ENCODE results near the gene PGC. TPM values are rescaled to one million over a fixed set of nuclear protein-coding genes. Genes with fewer than 3 reads are reported as not detected.

PGC gene
- polyA plus RNA-seq, 4 donors, result 0.03 to 51.3 (median 13.0) TPM

DNA sequence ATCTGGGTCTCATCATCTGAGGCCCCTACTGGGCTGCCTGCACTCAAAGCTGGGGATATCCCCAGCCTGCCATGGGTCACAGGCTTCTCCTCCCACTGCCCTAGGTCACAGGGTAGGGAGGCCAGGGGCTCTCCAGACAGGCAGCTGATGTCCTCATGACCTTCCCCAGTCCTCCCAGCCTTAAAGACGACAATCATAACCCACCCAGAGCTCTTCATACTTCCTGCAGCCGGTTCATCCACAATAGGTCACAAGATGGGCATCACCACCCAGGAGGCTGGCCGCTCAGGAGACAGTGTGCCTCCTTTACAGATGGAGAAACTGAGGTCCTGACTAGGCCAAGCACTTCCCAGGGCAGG lies 27.0 kb downstream of the PGC start:
- Histone ChIP-seq H3K36me3 (ENCODE audit: control insufficient read depth in 3 of 3, insufficient read depth in 2 of 3, low read depth in 1 of 3, low read length in 3 of 3) (peaks cover 0 to 75% (median 0%) of the 10 kb centered on the region in 3 donors), H3K27ac (ENCODE audit: low read depth in 1 of 3, low read length in 2 of 3) (peak overlapping the region in 1 of 3 donors; percentile 69), H3K9me3 (ENCODE audit: control insufficient read depth in 2 of 2, insufficient read depth in 1 of 2, low read depth in 1 of 2, low read length in 1 of 2) (no peaks in the 10 kb centered on the region), H3K4me1 (ENCODE audit: control insufficient read depth in 3 of 3, insufficient read depth in 2 of 3, low read depth in 1 of 3, low read length in 2 of 3) (peaks cover 0 to 84% (median 6%) of the 10 kb centered on the region in 3 donors), H3K27me3 (ENCODE audit: control insufficient read depth in 3 of 3, insufficient read depth in 3 of 3, low read length in 3 of 3) (no peaks in the 10 kb centered on the region), H3K4me3 (ENCODE audit: low read depth in 1 of 3, low read length in 3 of 3) (peak overlapping the region in 1 of 3 donors; percentile 3)
- FAIRE-seq (no peak), DNase-seq (no peak)
- WGBS, 3 donors, result 79 to 94% (median 88%) methylated on average over 3 of the region's 3 CpGs

DNA sequence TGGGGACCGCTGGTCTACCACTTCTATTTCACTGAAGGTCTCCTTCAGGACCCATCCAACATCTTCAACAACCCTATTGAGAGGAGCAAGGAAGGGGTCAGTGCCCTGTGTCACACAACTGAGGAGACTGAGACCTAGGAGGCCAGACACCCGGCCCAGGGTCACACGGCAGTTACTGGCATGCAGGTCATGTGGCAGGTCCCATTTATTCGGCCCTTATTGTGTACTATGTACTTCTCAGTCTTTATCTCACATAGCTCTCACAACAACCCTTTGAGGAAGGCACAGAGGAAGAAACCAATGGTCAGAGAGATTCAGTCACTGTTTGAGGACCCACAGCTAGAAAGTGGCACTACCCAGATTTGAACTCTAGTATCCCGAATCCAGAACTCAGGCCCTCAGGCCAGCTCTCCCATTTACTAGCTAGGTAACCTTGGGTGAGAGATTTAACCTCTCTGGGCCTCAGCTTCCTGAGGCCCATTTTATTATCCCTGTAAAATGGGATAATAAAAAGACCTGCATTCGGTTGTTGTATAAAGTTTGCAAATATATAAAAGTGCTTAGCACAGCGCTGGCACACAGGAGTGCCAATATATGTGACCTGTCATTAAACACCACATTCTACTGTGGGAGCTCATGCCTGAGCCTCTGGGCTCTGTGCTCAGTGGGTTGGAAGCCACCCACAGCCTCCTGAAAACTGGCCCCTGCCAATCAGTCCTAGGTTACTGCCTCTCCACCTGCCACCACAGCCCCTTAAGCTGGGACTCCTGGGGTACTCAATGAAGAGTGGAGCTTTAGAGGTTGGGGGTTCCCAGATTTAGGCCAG lies 27.5 kb downstream of the PGC start:
- Histone ChIP-seq H3K27me3 (ENCODE audit: control insufficient read depth in 3 of 3, insufficient read depth in 3 of 3, low read length in 3 of 3) (no peaks in the 10 kb centered on the region), H3K27ac (ENCODE audit: low read depth in 1 of 3, low read length in 2 of 3) (peak overlapping the region in 1 of 3 donors; percentile 69), H3K4me1 (ENCODE audit: control insufficient read depth in 3 of 3, insufficient read depth in 2 of 3, low read depth in 1 of 3, low read length in 2 of 3) (peaks cover 0 to 83% (median 0%) of the 10 kb centered on the region in 3 donors), H3K36me3 (ENCODE audit: control insufficient read depth in 3 of 3, insufficient read depth in 2 of 3, low read depth in 1 of 3, low read length in 3 of 3) (peaks cover 0 to 77% (median 0%) of the 10 kb centered on the region in 3 donors), H3K4me3 (ENCODE audit: low read depth in 1 of 3, low read length in 3 of 3) (peak overlapping the region in 1 of 3 donors; percentile 3), H3K9me3 (ENCODE audit: control insufficient read depth in 2 of 2, insufficient read depth in 1 of 2, low read depth in 1 of 2, low read length in 1 of 2) (no peaks in the 10 kb centered on the region)
- WGBS, 3 donors, result 73 to 89% (median 80%) methylated on average over 7 of the region's 7 CpGs
- DNase-seq (no peak), FAIRE-seq (no peak)

DNA sequence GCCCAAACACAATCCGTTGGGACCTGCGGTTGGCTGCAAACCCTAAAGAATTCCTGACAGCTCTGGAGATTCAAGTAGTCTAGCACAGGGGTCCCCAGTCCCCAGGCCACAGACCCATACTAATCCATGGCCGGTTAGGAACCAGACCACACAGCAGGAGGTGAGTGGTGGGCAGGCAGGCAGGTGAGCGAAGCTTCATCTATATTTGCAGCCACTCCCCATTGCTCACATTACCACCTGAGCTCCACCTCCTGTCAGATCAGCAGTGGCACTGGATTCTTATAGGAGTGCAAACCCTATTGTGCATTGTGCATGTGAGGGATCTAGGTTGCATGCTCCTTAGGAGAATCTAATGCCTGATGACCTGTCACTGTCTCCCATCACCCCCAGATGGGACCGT lies 28.4 kb downstream of the PGC start:
- Histone ChIP-seq H3K27me3 (ENCODE audit: control insufficient read depth in 3 of 3, insufficient read depth in 3 of 3, low read length in 3 of 3) (no peaks in the 10 kb centered on the region), H3K27ac (ENCODE audit: low read depth in 1 of 3, low read length in 2 of 3) (peak overlapping the region in 1 of 3 donors; percentile 26), H3K36me3 (ENCODE audit: control insufficient read depth in 3 of 3, insufficient read depth in 2 of 3, low read depth in 1 of 3, low read length in 3 of 3) (peaks cover 0 to 77% (median 0%) of the 10 kb centered on the region in 3 donors), H3K9me3 (ENCODE audit: control insufficient read depth in 2 of 2, insufficient read depth in 1 of 2, low read depth in 1 of 2, low read length in 1 of 2) (no peaks in the 10 kb centered on the region), H3K4me3 (ENCODE audit: low read depth in 1 of 3, low read length in 3 of 3) (no peak overlapping the region), H3K4me1 (ENCODE audit: control insufficient read depth in 3 of 3, insufficient read depth in 2 of 3, low read depth in 1 of 3, low read length in 2 of 3) (peaks cover 0 to 81% (median 0%) of the 10 kb centered on the region in 3 donors)
- WGBS, 3 donors, result 86 to 95% (median 90%) methylated on average over 5 of the region's 5 CpGs
- FAIRE-seq (no peak), DNase-seq (no peak)

DNA sequence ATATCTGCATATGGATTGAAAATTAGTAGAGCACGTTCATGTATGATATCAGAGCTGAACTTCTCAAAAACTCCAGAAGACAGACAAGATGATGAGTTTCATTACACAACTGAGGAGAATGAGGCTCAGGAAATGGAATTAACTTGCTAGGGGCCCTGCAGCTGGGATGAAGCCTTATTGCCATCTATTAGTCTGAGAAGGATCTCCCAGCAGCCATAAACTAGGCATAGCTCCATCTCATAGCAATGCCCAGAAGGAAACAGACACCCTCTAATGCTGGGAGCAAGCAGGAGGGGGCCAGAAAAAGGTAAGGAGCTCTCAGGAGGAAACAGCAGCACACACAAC lies 29.8 kb downstream of the PGC start:
- Histone ChIP-seq H3K9me3 (ENCODE audit: control insufficient read depth in 2 of 2, insufficient read depth in 1 of 2, low read depth in 1 of 2, low read length in 1 of 2) (no peaks in the 10 kb centered on the region), H3K27me3 (ENCODE audit: control insufficient read depth in 3 of 3, insufficient read depth in 3 of 3, low read length in 3 of 3) (no peaks in the 10 kb centered on the region), H3K36me3 (ENCODE audit: control insufficient read depth in 3 of 3, insufficient read depth in 2 of 3, low read depth in 1 of 3, low read length in 3 of 3) (peaks cover 0 to 79% (median 0%) of the 10 kb centered on the region in 3 donors), H3K4me3 (ENCODE audit: low read depth in 1 of 3, low read length in 3 of 3) (no peak overlapping the region), H3K27ac (ENCODE audit: low read depth in 1 of 3, low read length in 2 of 3) (no peak overlapping the region), H3K4me1 (ENCODE audit: control insufficient read depth in 3 of 3, insufficient read depth in 2 of 3, low read depth in 1 of 3, low read length in 2 of 3) (peaks cover 0 to 82% (median 0%) of the 10 kb centered on the region in 3 donors)
- WGBS, 3 donors, result 85 to 97% (median 92%) methylated on average over 1 of the region's 1 CpG
- FAIRE-seq, result no peak
- DNase-seq, result no peak

DNA sequence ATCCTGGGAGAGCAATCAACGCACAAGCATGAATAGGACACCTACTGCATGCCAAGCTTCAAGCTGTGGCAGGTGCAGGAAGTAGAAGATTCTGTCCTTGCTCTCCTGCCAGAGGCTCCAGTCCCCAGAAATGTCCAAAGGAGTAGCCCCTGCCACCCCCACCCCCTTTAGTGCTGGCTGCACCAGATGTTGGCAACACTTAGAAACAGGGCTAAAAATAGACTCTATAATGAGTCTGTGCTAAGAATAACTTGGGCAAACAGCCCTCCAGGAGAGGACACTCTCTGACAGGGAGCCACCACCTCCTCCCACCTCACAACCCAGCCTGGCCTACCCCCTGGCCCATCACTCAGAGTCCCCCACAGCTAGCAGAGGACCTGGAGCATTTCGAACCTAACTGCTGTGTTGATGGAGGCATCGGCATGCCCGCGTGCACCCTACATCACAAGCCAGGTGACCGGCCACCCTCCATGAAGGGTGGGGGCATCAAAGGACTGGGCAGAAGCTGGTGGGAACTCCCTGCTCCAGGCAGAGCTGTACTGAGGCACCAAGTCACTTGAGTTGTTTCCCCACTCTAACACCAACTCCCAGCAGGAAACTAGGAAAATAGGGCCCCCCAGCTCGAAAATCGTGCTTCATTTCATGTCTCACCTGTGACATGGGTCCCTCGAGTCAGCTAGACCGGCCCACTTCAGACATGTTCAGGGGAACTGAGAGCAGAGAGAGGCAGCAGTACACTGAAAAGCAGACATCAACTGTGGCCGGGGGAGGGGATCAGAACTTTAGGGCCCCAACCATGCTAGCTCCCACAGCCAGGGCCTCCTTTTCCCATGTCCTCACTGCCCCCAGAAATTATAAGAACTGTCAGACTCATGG lies 30.4 kb downstream of the PGC start:
- H3K27ac ChIP-seq (ENCODE audit: low read depth in 1 of 3, low read length in 2 of 3), result no peak overlapping the region
- H3K4me1 ChIP-seq (ENCODE audit: control insufficient read depth in 3 of 3, insufficient read depth in 2 of 3, low read depth in 1 of 3, low read length in 2 of 3), result peaks cover 0 to 84% (median 0%) of the 10 kb centered on the region in 3 donors
- FAIRE-seq (no peak), DNase-seq (no peak)
- H3K36me3 ChIP-seq (ENCODE audit: control insufficient read depth in 3 of 3, insufficient read depth in 2 of 3, low read depth in 1 of 3, low read length in 3 of 3), result peaks cover 0 to 79% (median 0%) of the 10 kb centered on the region in 3 donors
- H3K4me3 ChIP-seq (ENCODE audit: low read depth in 1 of 3, low read length in 3 of 3), result no peak overlapping the region
- no peaks in the 10 kb centered on the region for H3K27me3 ChIP-seq (ENCODE audit: control insufficient read depth in 3 of 3, insufficient read depth in 3 of 3, low read length in 3 of 3)
- 85 to 96% (median 91%) methylated on average over 11 of the region's 11 CpGs for WGBS, 3 donors
- H3K9me3 ChIP-seq (ENCODE audit: control insufficient read depth in 2 of 2, insufficient read depth in 1 of 2, low read depth in 1 of 2, low read length in 1 of 2), result no peaks in the 10 kb centered on the region

DNA sequence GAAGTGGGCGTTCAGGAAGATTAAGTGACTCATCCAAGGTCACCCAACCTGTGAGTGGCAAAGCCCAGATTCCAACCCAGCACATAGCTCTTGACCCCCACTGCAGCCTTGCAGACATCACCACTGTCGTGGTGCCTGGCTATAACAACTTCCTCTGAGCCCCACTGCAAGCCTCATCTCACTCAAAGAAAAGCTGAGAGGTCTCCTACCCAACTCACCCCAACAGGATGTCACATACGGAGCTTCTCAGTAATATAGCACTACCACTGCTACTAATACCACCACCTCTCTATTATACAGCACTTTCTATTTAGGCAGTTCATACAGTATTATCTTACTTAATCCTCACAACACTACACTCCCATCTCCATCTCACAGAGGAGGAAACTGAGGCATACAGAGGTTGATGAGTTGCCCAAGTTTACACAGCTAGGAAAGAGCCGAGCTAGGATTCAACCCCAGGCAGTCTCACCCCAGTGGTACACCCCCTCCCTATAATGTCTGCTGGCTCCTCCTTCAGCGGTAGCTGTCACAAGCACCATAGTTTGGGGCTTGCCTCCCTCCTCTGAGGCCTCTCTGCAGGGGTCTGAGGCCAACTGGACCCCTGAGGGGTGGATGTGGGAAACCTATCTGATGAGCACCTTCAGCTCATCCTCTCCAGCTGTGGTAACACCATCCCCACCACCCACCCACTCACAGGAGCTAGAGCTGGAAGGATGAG lies 31.2 kb downstream of the PGC start:
- Histone ChIP-seq H3K36me3 (ENCODE audit: control insufficient read depth in 3 of 3, insufficient read depth in 2 of 3, low read depth in 1 of 3, low read length in 3 of 3) (peaks cover 0 to 82% (median 0%) of the 10 kb centered on the region in 3 donors), H3K4me3 (ENCODE audit: low read depth in 1 of 3, low read length in 3 of 3) (no peak overlapping the region), H3K27me3 (ENCODE audit: control insufficient read depth in 3 of 3, insufficient read depth in 3 of 3, low read length in 3 of 3) (no peaks in the 10 kb centered on the region), H3K27ac (ENCODE audit: low read depth in 1 of 3, low read length in 2 of 3) (no peak overlapping the region), H3K4me1 (ENCODE audit: control insufficient read depth in 3 of 3, insufficient read depth in 2 of 3, low read depth in 1 of 3, low read length in 2 of 3) (peaks cover 0 to 82% (median 0%) of the 10 kb centered on the region in 3 donors), H3K9me3 (ENCODE audit: control insufficient read depth in 2 of 2, insufficient read depth in 1 of 2, low read depth in 1 of 2, low read length in 1 of 2) (no peaks in the 10 kb centered on the region)
- 71 to 81% (median 79%) methylated on average over 5 of the region's 5 CpGs for WGBS, 3 donors
- no peak for FAIRE-seq
- no peak for DNase-seq

DNA sequence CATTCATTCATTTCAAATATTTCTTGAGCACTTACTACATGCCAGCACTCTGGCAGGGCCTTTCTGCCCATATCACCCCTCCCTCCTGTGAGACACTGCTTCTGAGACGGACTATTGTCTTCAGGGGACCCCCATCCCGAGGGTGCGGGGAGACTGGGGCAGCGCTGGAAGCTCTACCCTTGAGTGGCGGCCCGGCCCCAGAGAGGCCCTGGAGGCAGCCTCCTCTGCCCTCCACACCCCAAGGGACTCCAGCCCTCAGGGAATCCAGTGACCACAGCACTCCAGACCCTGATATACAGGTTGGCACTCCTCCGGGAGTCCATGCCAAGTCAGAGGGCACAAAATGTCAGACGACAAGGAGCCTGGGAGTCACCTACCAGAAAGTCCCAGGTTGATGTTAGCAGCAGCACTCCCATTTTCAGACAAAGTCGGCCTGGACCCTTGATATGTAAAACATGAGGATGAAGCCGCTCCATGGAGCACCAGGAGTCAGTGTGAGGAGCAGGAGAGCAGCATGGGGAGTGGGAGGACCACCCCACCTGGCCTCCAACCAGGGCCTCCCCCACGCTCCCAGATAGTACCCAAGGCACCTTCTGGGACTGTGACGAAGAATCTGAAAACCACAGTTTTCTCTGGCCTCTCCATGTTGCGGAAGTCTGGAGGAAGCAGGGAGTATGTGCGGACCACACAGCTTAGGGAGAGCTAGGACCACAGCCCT lies 32.5 kb downstream of the PGC start:
- FAIRE-seq (no peak), DNase-seq (no peak)
- no peak overlapping the region for H3K27ac ChIP-seq (ENCODE audit: low read depth in 1 of 3, low read length in 2 of 3)
- H3K27me3 ChIP-seq (ENCODE audit: control insufficient read depth in 3 of 3, insufficient read depth in 3 of 3, low read length in 3 of 3), result no peaks in the 10 kb centered on the region
- H3K4me3 ChIP-seq (ENCODE audit: low read depth in 1 of 3, low read length in 3 of 3), result no peak overlapping the region
- 89 to 92% (median 91%) methylated on average over 14 of the region's 14 CpGs for WGBS, 3 donors
- H3K9me3 ChIP-seq (ENCODE audit: control insufficient read depth in 2 of 2, insufficient read depth in 1 of 2, low read depth in 1 of 2, low read length in 1 of 2), result no peaks in the 10 kb centered on the region
- peaks cover 0 to 81% (median 0%) of the 10 kb centered on the region in 3 donors for H3K36me3 ChIP-seq (ENCODE audit: control insufficient read depth in 3 of 3, insufficient read depth in 2 of 3, low read depth in 1 of 3, low read length in 3 of 3)
- peaks cover 0 to 74% (median 0%) of the 10 kb centered on the region in 3 donors for H3K4me1 ChIP-seq (ENCODE audit: control insufficient read depth in 3 of 3, insufficient read depth in 2 of 3, low read depth in 1 of 3, low read length in 2 of 3)

All from small intestine (tissue), 7 donors.